Stimulated activated CD4-positive, alpha-beta T cell treated with anti-CD3 and anti-CD28 coated beads, TNF-alpha, amount 100 ng/mL, for 4 hours (primary cell): ENCODE data around the gene RPL36AL.
"Not testable (repeated sequence)": the region's sequence is repeated elsewhere in the genome, so short reads cannot be mapped to it uniquely, and the experiment has no call there.

Experiments used
- DNase-seq, 3 experiments: peaks; one replicate each; pipeline ENCODE4 v3.0.0-alpha.2; 2020; ENCODE audit warnings: low read depth in 3 of 3

RPL36AL gene

DNA sequence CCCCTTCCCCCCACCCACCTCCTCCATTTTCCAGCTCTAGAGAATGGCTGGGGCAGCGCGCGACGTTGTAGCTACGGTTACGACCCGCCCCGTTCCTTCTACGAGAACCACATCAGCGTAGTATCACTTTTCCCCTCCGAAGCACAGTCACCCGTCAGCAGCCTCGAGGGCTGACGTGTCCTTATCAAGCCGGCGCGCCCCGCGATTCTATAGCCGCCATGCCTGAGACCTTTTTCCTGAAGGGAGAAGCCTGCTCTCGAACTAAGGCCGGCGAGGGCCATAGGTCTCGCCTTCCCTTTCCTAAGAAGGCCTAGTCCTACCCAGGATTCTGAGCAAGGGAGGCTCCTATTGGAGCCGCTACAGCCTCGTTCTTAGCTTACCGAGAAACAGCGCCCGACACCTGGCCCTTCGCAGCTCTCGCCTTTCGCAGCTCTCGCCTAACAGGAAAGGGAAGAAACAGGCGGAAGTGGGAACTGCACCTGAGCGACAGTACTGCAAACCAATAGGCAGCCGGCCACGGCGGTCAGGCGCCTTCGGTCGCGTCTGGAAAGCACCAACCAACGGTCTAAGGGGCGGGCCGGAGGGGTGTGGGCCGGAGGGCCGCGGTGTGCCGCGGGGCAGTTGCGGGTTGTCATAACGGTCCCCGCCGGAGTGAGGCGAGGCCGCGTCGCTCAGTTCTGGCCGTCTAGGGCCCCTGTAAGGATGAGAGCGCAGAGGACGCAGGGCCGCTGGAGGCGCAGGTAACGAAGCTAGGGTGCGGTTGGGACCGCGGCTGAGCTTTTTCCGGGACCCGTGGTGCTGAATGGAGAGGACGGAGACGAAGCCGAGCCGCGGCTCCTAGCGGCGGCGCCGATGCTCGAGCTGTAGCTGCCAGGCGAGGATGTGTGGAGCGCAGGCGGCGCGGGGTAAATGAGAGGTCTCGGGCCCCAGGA lies at the start of gene RPL36AL, which contains the start of gene MGAT2:
RPL36AL (minus strand) TSS at position 445 of the 932 bp plus-strand sequence. CDS start 1,522 bp downstream, outside the sequence.
MGAT2 (plus strand) TSS at position 618 of the 932 bp plus-strand sequence. CDS start 470 bp downstream, outside the sequence.
- peak; percentile 84 to 92 (median 89) for DNase-seq

DNA sequence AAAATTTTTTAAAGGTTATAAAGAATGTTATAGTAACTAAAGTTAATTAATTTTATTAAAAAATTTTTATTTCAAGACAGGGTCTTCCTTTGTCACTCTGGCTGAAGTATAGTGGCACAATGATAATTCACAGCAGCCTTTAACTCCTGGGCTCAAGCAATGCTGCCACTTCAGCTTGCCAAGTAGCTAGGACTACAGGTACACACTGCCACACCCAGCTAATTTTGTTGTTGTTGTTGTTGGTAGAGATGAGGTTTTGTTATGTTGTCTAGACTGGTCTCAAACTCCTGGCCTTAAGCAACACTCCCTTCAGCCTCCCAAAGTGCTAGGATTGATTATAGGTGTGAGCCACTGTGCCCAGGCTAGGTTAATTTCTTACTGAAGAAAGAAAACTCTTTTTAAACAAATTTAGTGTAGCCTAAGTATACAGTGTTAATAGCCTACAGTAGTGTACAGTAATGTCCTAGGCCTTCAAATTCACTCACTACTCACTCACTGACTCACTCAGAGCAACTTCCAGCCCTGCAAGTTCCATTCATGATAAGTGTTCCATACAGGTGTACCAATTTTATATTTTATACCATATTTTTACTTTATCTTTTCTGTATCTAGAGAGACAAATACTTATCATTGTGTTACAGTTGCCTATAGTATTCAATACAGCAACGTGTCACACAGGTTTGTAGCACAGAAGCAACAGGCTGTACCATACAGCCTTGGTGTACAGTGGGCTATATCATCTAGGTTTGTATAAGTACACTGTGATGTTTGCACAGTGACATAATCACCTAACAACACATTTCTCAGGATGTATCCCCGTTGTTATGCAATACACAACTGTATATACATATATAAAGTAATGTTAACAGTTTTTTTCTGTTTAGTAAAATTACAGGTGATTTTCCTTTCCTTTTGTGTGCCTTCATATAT lies 39.4 kb upstream of the RPL36AL start:
- DNase-seq = no peak

DNA sequence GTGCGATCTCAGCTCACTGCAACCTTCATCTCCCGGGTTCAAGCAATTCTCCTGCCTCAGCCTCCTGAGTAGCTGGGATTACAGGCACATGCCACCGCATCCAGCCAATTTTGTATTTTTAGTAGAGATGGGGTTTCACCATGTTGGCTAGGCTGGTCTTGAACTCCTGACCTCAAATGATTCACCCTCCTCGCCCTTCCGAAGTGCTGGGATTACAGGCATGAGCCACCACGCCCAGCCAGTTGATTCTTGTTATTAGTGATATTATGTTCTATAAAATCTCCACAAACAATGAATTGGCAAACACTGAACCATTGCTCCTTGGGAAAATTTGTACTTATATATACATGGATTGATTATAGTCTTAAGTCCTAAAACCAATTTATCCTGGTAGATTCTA lies 37.1 kb upstream of the RPL36AL start:
- DNase-seq = not testable (repeated sequence)

GRCh38 chr14:49654511-49654910 lies 34.1 kb upstream of the RPL36AL start:
- no peak for DNase-seq

DNA sequence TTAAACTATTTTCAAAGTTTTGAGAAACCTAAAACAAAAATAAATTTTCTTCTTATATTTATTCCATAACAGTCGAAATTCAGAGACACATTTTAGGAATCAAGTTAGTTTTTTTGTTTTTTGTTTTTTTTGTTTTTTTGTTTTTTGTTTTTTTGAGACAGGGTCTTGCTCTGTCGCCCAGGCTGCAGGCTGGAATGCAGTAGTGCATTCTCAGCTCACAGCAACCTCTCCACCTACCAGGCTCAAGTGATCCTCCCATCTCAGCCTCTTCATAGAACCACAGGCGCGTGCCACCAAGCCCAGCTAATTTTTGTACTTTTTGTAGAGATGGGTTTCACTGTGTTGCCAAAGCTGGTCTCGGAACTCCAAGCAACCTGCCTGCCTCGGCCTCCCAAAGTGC lies 33.1 kb upstream of the RPL36AL start:
- no peak for DNase-seq

DNA sequence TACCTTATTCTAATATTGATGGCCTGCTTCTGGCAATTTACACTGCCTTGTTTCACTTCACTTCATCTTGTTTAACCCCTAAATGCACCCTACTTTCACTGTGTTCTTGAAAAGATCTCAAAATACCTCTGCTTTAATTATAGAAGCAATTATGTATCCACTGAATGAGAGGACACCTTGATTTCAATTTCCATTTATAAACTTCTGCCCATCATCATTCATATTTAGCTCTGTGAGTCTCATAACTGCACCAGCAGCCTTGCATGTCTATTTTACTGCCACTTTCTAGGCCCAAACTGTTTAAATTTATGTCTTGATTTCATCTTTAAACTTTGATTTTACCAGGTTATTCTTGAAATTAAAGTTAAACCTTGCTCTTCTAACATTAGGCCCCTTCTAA lies 21.7 kb upstream of the RPL36AL start:
- no peak for DNase-seq

GRCh38 chr14:49641697-49642129 lies 21.3 kb upstream of the RPL36AL start:
- no peak for DNase-seq

- DNase-seq = no peak
Observed at GRCh38 chr14:49640540-49641417, 20.4 kb upstream of the RPL36AL start.

DNA sequence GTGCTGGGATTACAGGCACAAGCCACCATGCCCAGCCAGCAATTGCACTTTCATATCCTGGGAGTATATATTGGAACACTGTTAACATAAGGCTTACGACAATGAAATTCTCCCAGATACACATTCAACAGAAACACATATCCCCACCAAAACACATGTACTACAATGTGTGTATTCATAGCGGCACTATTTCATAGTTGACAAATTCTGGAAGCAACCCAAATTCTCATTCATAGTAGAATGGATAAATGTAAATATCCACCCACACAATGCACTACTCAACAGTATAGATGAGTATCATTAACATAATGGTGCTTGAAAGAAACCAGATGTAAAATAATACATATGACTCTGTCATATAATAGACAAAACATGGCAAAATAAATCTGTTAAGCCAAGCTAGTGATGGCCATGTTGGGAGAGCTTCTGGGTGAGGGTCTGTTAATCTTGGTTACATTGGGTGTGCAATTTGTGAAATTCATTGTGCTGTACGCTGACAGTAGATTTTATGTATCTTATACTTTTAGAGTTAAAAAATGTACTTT lies 17.2 kb upstream of the RPL36AL start:
- no peak for DNase-seq

DNA sequence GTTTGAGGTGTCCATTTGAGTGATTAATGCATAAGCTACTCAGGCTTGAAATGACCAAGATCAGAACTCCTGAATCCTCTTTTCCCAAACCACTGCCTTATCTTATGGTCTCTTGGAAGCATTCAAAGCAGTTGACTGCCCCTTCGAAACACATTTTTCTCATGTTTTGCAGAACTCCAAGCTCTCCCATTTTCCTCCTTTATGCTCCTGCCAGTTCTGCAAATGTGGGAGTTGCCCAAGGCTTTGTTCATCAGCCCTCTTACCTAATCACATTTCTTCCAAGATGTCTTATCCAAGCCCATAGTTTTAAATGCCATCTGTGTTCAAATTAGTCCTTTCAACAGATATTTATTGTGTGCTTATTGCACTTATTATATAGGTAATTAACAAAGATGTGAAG lies 16.4 kb upstream of the RPL36AL start:
- no peak for DNase-seq

- peak; percentile 43 to 49 (median 45) for DNase-seq
Observed at GRCh38 chr14:49634547-49635334, 14.3 kb upstream of the RPL36AL start, which contains the start of gene DNAAF2. Gene DNAAF2 (minus strand): TSS chr14:49635244. CDS start chr14:49635149, 95 bp downstream.

- peak; percentile 88 to 92 (median 91) for DNase-seq
Observed at GRCh38 chr14:49633640-49634546, 13.5 kb upstream of the RPL36AL start.

DNA sequence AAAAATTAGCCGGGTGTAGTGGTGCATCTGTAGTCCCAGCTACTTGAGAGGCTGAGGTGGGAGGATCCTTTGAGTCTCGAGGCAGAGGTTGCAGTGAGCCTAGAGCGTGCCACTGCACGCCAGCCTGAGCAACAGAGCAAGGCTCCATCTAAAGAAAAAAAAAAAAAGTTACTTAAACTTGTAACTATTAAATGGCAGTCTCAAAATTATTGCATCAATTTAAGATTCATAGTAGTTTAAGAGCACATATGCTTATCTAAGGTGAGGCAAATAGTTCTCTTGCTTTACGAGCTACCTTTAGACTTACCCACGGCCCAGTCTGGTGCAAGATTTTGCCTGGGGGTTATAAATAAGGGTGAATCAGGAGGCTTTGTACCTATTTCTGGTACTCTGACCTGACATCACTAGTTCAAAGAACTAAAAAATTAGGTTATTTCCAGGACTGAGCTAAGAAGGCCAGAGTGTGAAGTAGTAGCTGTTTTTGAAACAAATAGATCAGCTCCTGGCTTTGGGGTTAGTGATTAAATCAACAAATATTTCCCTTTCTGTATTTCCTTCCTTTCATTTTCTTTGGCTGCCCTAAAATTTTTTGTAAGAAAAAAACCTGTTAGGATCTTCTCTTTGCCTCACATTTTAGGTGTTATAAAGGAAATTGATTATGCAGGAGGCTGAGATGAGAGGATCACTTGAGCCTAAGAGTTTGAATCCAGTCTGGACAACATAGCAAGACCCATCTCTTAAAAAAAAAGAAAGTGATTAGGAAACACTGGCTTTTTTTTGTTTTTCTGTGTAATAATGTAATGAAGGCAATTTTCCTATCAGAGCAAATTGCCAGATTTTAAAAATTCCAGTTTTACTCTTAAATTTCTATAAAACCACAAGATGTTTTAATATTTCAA lies 3.8 kb upstream of the RPL36AL start:
- DNase-seq = no peak

GRCh38 chr14:49623387-49623786 lies 3.0 kb upstream of the RPL36AL start:
- DNase-seq = no peak

DNA sequence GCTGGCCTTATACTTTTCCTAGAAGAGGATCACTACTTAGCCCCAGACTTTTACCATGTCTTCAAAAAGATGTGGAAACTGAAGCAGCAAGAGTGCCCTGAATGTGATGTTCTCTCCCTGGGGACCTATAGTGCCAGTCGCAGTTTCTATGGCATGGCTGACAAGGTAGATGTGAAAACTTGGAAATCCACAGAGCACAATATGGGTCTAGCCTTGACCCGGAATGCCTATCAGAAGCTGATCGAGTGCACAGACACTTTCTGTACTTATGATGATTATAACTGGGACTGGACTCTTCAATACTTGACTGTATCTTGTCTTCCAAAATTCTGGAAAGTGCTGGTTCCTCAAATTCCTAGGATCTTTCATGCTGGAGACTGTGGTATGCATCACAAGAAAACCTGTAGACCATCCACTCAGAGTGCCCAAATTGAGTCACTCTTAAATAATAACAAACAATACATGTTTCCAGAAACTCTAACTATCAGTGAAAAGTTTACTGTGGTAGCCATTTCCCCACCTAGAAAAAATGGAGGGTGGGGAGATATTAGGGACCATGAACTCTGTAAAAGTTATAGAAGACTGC lies 1.7 kb upstream of the RPL36AL start:
- no peak for DNase-seq

GRCh38 chr14:49621114-49621881 lies 872 bp upstream of the RPL36AL start:
- no peak for DNase-seq

DNA sequence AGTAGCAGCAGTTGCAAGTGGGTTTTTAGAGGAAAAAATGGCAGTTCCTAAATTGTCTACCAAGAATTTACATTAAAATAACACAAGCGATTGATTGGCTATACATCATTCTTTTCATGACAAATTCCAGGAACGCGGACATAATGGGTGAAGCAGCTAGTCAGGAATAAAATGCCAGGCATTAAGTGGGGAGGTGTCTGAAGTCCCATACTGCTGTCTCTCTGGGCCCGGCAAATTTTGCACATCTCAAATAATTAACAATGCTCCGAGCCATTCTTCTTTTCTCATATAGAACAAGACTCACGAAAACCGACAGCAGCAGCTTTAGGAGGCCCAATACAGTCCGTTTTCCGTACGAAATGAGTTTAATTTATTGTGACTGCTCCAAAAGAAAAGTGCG lies 696 bp downstream of the RPL36AL start:
- DNase-seq = no peak
